Testis (tissue), 3 donors: ENCODE data around the gene EYS. TPM values are rescaled to one million over a fixed set of nuclear protein-coding genes. Genes with fewer than 3 reads are reported as not detected.

Source experiments
- DNase-seq: peaks from one replicate; pipeline ENCODE4 v3.0.0-alpha.2; 2019
- H3K27ac ChIP-seq, 2 donors: fragments of 200-600 bp; sonication (generic); one replicate each; pipeline ENCODE4 v1.5.1; 2019
- H3K27me3 ChIP-seq: fragments of 200-600 bp; sonication (generic); one replicate; pipeline ENCODE4 v1.5.1; 2019
- H3K36me3 ChIP-seq: fragments of 200-600 bp; sonication (generic); one replicate; pipeline ENCODE4 v1.5.1; 2017; ENCODE audit warnings: low read depth; ENCODE audit errors: missing control alignments
- H3K4me1 ChIP-seq: fragments of 200-600 bp; sonication (generic); one replicate; pipeline ENCODE4 v1.5.1; 2019
- H3K4me3 ChIP-seq, 2 donors: fragments of 200-600 bp; sonication (generic); one replicate each; pipeline ENCODE4 v1.5.1; 2017 to 2019
- H3K9me3 ChIP-seq: fragments of 200-600 bp; sonication (generic); one replicate; pipeline ENCODE4 v1.5.1; 2017
- CTCF ChIP-seq, 3 experiments: fragments of 450-650 bp in 2 of 3; fragments of 200-600 bp in 1 of 3; sonication (generic) in 1 of 3; IDR thresholded peaks; one replicate each; pipeline ENCODE4 v1.5.1; 2016 to 2019; ENCODE audit warnings: antibody characterized with exemption in 3 of 3, mild to moderate bottlenecking in 2 of 3, moderate library complexity in 1 of 3
- POLR2A ChIP-seq: fragments of 450-650 bp; IDR thresholded peaks from one replicate; pipeline ENCODE4 v1.6.1; 2017; ENCODE audit warnings: antibody characterized with exemption, mild to moderate bottlenecking, moderate library complexity
- WGBS, 2 donors: methylation state at CpG; one replicate each; pipeline ENCODE4 v1.1.5; 2018; 5-methylcytosine and 5-hydroxymethylcytosine counted together
- intact Hi-C: fragments of 100-400 bp; cut with DNase I; formaldehyde crosslinking; loops from one replicate; pipeline ENCODE4 v1.15.1; 2023; ENCODE audit warnings: low total_unique reads
- polyA plus RNA-seq: library from polyadenylated mRNA; stranded (reverse); fragments of 350-450 nt; fragmentation: Illumina TruSeq; extraction: RNeasy Lipid Tissue Mini Kit (QIAGEN cat#74804); gene quantifications from one replicate; pipeline ENCODE4 v1.2.3, GENCODE V29; 2014; ENCODE audit warnings: low read depth, low replicate concordance; ENCODE audit not compliant: insufficient read depth
- total RNA-seq, 2 donors: library from RNA; depleted of rRNA; stranded (reverse); fragments of >200 nt; gene quantifications; one replicate each; pipeline ENCODE4 v1.2.3, GENCODE V29; 2016

EYS gene
- total and polyA plus RNA-seq, 3 donors from 2014 or later, result 1.3 to 2.8 (median 2.6) TPM

GRCh38 chr6:64792534-64792933 is 914.5 kb downstream of the EYS start:
- no peak overlapping the region for H3K4me3 ChIP-seq
- H3K4me1 ChIP-seq, result no peaks in the 10 kb centered on the region
- TF ChIP-seq POLR2A, result no peak
- no peak for TF ChIP-seq CTCF (IDR thresholded peaks at IDR 0.05)
- H3K27ac ChIP-seq, result no peak overlapping the region
- 76 to 81% methylated on average over 4 of the region's 4 CpGs for WGBS, 2 donors
- intact Hi-C loops, result no loop called here
- H3K36me3 ChIP-seq, result no peaks in the 10 kb centered on the region
- H3K27me3 ChIP-seq, result no peaks in the 10 kb centered on the region
- no peak for DNase-seq
- no peaks in the 10 kb centered on the region for H3K9me3 ChIP-seq

- TF ChIP-seq POLR2A (no peak), CTCF (IDR thresholded peaks at IDR 0.05) (no peak)
- intact Hi-C loops, result no loop called here
- no peak overlapping the region for H3K27ac ChIP-seq
- no peaks in the 10 kb centered on the region for H3K27me3 ChIP-seq
- no peaks in the 10 kb centered on the region for H3K4me1 ChIP-seq
- WGBS, 2 donors, result 71 to 83% methylated on average over 3 of the region's 3 CpGs
- no peak overlapping the region for H3K4me3 ChIP-seq
- no peak for DNase-seq
- no peaks in the 10 kb centered on the region for H3K9me3 ChIP-seq
- H3K36me3 ChIP-seq, result no peaks in the 10 kb centered on the region
These were observed 917.5 kb downstream of the EYS start for GRCh38 chr6:64789476-64789875.

GRCh38 chr6:64786736-64787135 is 920.3 kb downstream of the EYS start:
- Histone ChIP-seq H3K4me1 (no peaks in the 10 kb centered on the region), H3K4me3 (no peak overlapping the region), H3K27ac (no peak overlapping the region), H3K9me3 (no peaks in the 10 kb centered on the region), H3K27me3 (no peaks in the 10 kb centered on the region), H3K36me3 (no peaks in the 10 kb centered on the region)
- intact Hi-C loops, result no loop called here
- no peak for TF ChIP-seq CTCF (IDR thresholded peaks at IDR 0.05)
- no peak for TF ChIP-seq POLR2A
- 51 to 63% methylated on average over 2 of the region's 2 CpGs for WGBS, 2 donors
- DNase-seq, result no peak

- Histone ChIP-seq H3K27ac (no peak overlapping the region), H3K9me3 (no peaks in the 10 kb centered on the region), H3K36me3 (no peaks in the 10 kb centered on the region), H3K4me3 (no peak overlapping the region), H3K4me1 (no peaks in the 10 kb centered on the region), H3K27me3 (no peaks in the 10 kb centered on the region)
- DNase-seq, result no peak
- intact Hi-C loops, result no loop called here
- WGBS, 2 donors, result 94 to 96% methylated on average over 3 of the region's 3 CpGs
- no peak for TF ChIP-seq CTCF (IDR thresholded peaks at IDR 0.05)
- no peak for TF ChIP-seq POLR2A
These were observed 924.1 kb downstream of the EYS start for GRCh38 chr6:64782877-64783276.

- DNase-seq, result no peak
- intact Hi-C loops, result no loop called here
- Histone ChIP-seq H3K27me3 (no peaks in the 10 kb centered on the region), H3K9me3 (no peaks in the 10 kb centered on the region), H3K4me1 (no peaks in the 10 kb centered on the region), H3K4me3 (no peak overlapping the region), H3K36me3 (no peaks in the 10 kb centered on the region), H3K27ac (no peak overlapping the region)
- WGBS, 2 donors, result 68 to 75% methylated on average over 3 of the region's 3 CpGs
- TF ChIP-seq CTCF (IDR thresholded peaks at IDR 0.05) (no peak), POLR2A (no peak)
These were observed 928.9 kb downstream of the EYS start for GRCh38 chr6:64777941-64778785.
